ENCODE results near the gene CCDC57.
"Not testable (repeated sequence)": the region's sequence is repeated elsewhere in the genome, so short reads cannot be mapped to it uniquely, and the experiment has no call there.

CCDC57 gene

GRCh38 chr17:82177276-82177675 is 35.4 kb downstream of the CCDC57 start:
- H3K4me3 Mint-ChIP-seq: no peak overlapping the region
- H3K36me3 Mint-ChIP-seq (ENCODE audit: low read depth): peaks cover 30% of the 10 kb centered on the region
- H3K27ac Mint-ChIP-seq: no peak overlapping the region
- no peaks in the 10 kb centered on the region for H3K4me1 Mint-ChIP-seq (ENCODE audit: low read depth)
- no peaks in the 10 kb centered on the region for H3K27me3 Mint-ChIP-seq
- H3K9me3 Mint-ChIP-seq: no peaks in the 10 kb centered on the region

DNA sequence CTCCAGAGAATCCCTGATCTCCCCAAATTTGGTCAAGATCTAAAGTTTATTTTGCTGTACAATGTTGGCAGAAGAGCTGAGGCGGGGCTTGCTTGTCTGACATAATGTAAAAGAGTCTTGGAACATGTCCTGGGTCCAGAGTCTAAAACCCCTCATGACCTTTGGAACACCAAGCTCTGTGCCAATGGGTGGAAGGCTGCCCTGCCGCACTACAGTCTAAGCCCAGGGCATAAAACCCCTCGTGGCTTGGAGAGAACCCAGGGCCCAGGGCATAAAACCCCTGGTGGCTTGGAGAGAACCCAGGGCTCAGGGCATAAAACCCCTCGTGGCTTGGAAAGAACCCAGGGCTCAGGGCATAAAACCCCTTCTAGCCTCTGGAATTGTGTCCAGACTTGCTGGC is 36.7 kb downstream of the CCDC57 start:
- no peaks in the 10 kb centered on the region for H3K27me3 Mint-ChIP-seq
- H3K27ac Mint-ChIP-seq: no peak overlapping the region
- H3K4me3 Mint-ChIP-seq: no peak overlapping the region
- H3K4me1 Mint-ChIP-seq (ENCODE audit: low read depth): no peaks in the 10 kb centered on the region
- peaks cover 31% of the 10 kb centered on the region for H3K36me3 Mint-ChIP-seq (ENCODE audit: low read depth)
- no peaks in the 10 kb centered on the region for H3K9me3 Mint-ChIP-seq

DNA sequence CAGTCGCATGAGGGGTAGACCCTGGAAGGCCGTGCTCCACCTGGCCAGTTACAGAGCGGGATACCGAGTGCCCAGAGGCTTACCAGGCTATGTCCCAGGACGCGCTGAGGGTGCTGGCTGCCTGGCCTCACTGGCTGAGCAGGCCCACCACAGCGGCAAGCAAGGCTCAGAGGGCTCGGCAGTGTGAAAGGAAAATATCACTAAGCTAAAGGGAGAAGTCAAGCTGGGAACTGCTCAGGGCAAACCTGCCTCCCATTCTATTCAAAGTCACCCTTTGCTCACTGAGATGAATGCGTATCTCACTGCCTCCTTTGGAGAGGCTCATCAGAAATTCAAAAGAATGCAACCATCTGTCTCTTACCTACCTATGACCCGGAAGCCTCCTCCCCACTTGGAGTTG is 37.4 kb downstream of the CCDC57 start:
- Mint-ChIP-seq H3K36me3 (ENCODE audit: low read depth) (peaks cover 31% of the 10 kb centered on the region), H3K27me3 (no peaks in the 10 kb centered on the region), H3K27ac (no peak overlapping the region)

DNA sequence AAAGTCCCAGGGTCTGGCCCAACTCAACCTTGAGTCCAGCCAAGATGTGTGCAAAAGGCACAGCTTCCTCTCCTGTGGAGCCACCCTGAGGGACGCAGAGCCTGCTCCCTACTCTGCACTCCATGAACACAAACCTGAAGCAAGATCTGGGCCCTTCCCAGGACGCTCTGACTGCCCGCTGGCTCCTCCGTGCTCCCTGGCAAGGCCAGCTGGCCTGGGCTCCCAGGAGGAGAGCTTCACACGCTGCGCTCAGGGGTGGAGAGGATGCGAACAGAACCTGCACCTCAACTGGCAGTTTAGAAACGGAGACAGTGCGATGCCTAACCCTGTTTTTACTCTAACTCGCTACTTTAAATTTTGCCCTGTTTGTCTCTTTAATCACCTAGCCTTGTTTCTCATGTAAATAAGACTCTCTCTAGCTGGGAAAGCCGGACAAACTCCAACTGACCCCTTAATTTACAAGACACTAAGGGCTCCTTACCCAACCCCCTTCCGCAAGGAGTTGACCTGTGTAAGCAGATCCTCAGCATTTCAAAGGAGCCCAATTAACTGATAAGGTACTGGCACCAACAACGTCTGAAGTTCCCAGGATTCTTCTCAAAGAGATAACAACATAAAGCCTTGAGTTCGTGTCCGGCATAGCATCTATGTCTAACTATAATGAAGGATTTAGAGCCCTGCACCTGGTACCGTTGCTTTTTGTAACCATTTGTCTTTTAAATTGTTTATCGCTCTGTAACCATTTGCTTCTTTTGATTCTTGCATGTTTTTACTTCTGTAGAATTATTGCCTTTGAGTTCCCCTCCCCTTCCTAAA is 38.4 kb downstream of the CCDC57 start:
- H3K36me3 Mint-ChIP-seq (ENCODE audit: low read depth): peaks cover 39% of the 10 kb centered on the region
- H3K9me3 Mint-ChIP-seq; H3K4me1 Mint-ChIP-seq (ENCODE audit: low read depth); H3K27me3 Mint-ChIP-seq; H3K27ac Mint-ChIP-seq; H3K4me3 Mint-ChIP-seq: not testable (repeated sequence)

More for the DNA sequence above, 37.4 kb downstream of the CCDC57 start:
- Mint-ChIP-seq H3K4me1 (ENCODE audit: low read depth) (no peaks in the 10 kb centered on the region), H3K4me3 (no peak overlapping the region), H3K9me3 (no peaks in the 10 kb centered on the region)

- no peak overlapping the region for H3K4me3 Mint-ChIP-seq
- H3K4me1 Mint-ChIP-seq (ENCODE audit: low read depth): no peaks in the 10 kb centered on the region
- H3K9me3 Mint-ChIP-seq: no peaks in the 10 kb centered on the region
- H3K27me3 Mint-ChIP-seq: no peaks in the 10 kb centered on the region
- H3K36me3 Mint-ChIP-seq (ENCODE audit: low read depth): peaks cover 43% of the 10 kb centered on the region
- peak overlapping the region; percentile 53 for H3K27ac Mint-ChIP-seq
Observed at GRCh38 chr17:82173351-82174041, 39.1 kb downstream of the CCDC57 start.

DNA sequence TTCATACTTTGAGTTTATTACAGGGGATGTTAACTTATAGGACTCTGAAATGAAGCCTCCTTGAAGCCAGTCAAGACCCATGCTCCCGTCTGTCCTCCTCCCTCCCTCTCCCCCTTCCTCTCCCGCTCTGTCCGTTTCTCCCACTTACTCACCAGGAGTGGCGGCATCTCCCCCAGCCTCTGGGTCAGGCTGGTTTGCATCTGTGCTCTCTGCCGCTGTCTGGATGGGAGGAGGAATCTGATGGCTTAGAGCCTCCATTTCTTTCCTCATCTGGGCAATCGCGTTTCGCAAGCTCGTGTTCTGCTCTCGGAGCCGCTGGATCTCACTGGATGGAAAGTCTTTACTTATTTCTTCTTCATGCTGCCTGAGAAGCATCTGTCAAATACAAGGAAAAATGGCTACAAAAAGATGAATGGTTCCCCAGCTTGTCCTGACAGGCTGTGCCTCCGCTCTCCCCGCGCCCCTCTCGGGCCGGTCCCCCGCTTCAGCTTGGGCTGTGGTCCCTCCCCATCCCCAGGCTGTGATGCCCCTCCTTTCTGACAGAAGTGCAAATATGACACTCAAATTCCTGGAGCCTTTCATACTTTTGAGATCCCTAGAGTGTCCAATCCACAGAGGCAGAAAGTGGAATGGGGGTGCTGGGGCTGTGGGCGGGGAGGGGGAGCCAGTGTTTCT is 40.0 kb downstream of the CCDC57 start:
- Mint-ChIP-seq H3K27ac (no peak overlapping the region), H3K4me3 (no peak overlapping the region), H3K4me1 (ENCODE audit: low read depth) (no peaks in the 10 kb centered on the region), H3K9me3 (no peaks in the 10 kb centered on the region), H3K27me3 (no peaks in the 10 kb centered on the region), H3K36me3 (ENCODE audit: low read depth) (peaks cover 45% of the 10 kb centered on the region)

DNA sequence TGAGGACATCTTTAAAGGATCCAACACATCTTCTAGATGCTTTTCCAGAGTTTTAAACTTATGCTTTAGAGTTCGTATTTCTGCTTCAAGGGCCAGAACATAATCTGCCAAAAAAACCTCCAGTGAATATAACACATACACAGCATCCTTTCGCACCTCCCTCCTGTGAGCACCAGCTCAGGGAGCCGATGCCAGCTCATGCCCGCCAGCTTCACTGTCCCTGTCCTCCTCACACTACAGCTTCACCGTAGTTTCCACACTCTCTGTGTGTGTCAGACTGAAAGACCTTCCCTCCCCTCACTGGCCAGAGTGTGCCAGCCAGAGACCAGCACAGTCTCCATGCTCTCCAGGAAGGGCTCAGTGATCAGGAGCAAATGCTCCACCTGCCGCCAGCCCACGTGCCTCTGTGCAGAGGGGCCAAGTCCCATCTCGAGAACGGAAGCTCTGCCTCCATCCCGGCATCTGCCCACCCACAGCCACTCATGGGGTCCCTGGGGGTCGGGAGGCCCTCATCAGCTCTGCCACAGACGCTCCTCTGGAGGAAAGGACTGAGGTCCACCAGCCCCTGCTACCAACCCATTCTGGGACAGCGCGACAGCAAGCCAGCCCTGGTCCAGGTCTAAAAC is 40.8 kb downstream of the CCDC57 start:
- peaks cover 47% of the 10 kb centered on the region for H3K36me3 Mint-ChIP-seq (ENCODE audit: low read depth)
- no peak overlapping the region for H3K27ac Mint-ChIP-seq
- no peaks in the 10 kb centered on the region for H3K4me1 Mint-ChIP-seq (ENCODE audit: low read depth)
- no peak overlapping the region for H3K4me3 Mint-ChIP-seq
- H3K27me3 Mint-ChIP-seq: no peaks in the 10 kb centered on the region
- no peaks in the 10 kb centered on the region for H3K9me3 Mint-ChIP-seq

DNA sequence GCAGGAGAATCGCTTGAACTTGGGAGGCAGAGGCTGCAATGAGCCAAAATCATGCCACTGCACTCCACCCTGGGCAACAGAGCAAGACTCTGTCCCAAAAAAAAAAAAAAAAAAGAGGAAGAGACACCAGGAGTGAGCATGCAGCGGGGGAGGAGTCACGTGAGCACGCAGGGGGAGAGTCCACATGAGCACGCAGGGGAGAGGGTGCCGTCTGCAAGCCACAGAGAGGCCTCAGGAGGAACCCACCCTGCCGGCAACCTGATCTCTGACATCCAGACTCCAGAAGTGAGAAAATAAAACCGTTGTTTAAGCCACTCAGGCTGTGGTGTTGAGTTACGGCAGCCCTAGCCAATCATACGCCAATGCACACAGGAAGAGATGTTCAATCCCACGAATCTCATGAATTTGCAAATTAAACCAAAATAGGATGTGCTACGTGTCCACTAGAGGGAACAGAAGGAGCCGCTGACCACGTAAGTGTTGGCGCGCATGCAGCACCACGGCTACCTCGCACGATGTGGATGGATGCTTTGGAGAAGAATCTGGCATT is 42.2 kb downstream of the CCDC57 start:
- Mint-ChIP-seq H3K27ac (no peak overlapping the region), H3K36me3 (ENCODE audit: low read depth) (peaks cover 53% of the 10 kb centered on the region), H3K27me3 (no peaks in the 10 kb centered on the region), H3K4me1 (ENCODE audit: low read depth) (no peaks in the 10 kb centered on the region), H3K9me3 (no peaks in the 10 kb centered on the region), H3K4me3 (no peak overlapping the region)

GRCh38 chr17:82168568-82168967 is 44.1 kb downstream of the CCDC57 start:
- H3K27me3 Mint-ChIP-seq: no peaks in the 10 kb centered on the region
- H3K4me1 Mint-ChIP-seq (ENCODE audit: low read depth): no peaks in the 10 kb centered on the region
- no peak overlapping the region for H3K27ac Mint-ChIP-seq
- H3K36me3 Mint-ChIP-seq (ENCODE audit: low read depth): peaks cover 50% of the 10 kb centered on the region
- H3K4me3 Mint-ChIP-seq: no peak overlapping the region
- no peaks in the 10 kb centered on the region for H3K9me3 Mint-ChIP-seq

- Mint-ChIP-seq H3K27ac (no peak overlapping the region), H3K4me3 (no peak overlapping the region), H3K27me3 (no peaks in the 10 kb centered on the region), H3K36me3 (ENCODE audit: low read depth) (peaks cover 47% of the 10 kb centered on the region), H3K4me1 (ENCODE audit: low read depth) (no peaks in the 10 kb centered on the region), H3K9me3 (no peaks in the 10 kb centered on the region)
Observed at GRCh38 chr17:82167028-82167427, 45.6 kb downstream of the CCDC57 start.

- peak overlapping the region; percentile 2 for H3K27ac Mint-ChIP-seq
- H3K36me3 Mint-ChIP-seq (ENCODE audit: low read depth): peaks cover 49% of the 10 kb centered on the region
- H3K4me3 Mint-ChIP-seq: no peak overlapping the region
Observed at GRCh38 chr17:82164853-82165252, 47.8 kb downstream of the CCDC57 start.

DNA sequence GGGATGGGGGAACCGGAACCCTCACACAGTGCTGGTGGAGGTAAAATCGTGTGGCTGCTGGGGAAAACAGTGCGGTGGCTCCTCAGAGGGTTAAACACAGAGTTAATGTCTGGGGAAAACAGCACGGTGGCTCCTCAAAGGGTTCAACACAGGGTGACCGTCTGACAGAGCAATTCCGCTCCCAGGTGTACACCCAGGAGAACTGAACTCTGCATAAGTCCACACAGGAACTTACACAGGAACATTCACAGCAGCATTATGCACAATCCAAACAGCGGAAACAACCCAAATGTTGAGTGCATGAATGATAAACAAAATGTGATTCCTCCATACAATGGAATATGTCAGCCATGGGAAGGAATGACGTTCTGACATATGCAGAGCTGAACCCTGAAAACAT is 51.4 kb downstream of the CCDC57 start:
- no peak overlapping the region for H3K4me3 Mint-ChIP-seq
- no peak overlapping the region for H3K27ac Mint-ChIP-seq
- no peaks in the 10 kb centered on the region for H3K27me3 Mint-ChIP-seq
- peaks cover 36% of the 10 kb centered on the region for H3K36me3 Mint-ChIP-seq (ENCODE audit: low read depth)
- H3K9me3 Mint-ChIP-seq: no peaks in the 10 kb centered on the region
- H3K4me1 Mint-ChIP-seq (ENCODE audit: low read depth): no peaks in the 10 kb centered on the region

More at GRCh38 chr17:82164853-82165252, 47.8 kb downstream of the CCDC57 start:
- Mint-ChIP-seq H3K27me3 (no peaks in the 10 kb centered on the region), H3K4me1 (ENCODE audit: low read depth) (no peaks in the 10 kb centered on the region), H3K9me3 (no peaks in the 10 kb centered on the region)

- Mint-ChIP-seq H3K27ac (no peak overlapping the region), H3K27me3 (no peaks in the 10 kb centered on the region), H3K9me3 (no peaks in the 10 kb centered on the region), H3K4me1 (ENCODE audit: low read depth) (no peaks in the 10 kb centered on the region), H3K4me3 (no peak overlapping the region), H3K36me3 (ENCODE audit: low read depth) (peaks cover 27% of the 10 kb centered on the region)
Observed at GRCh38 chr17:82160075-82160474, 52.6 kb downstream of the CCDC57 start.

GRCh38 chr17:82158825-82159224 is 53.8 kb downstream of the CCDC57 start:
- Mint-ChIP-seq H3K27ac (no peak overlapping the region), H3K4me3 (no peak overlapping the region), H3K36me3 (ENCODE audit: low read depth) (peaks cover 27% of the 10 kb centered on the region), H3K9me3 (no peaks in the 10 kb centered on the region), H3K4me1 (ENCODE audit: low read depth) (peaks cover under 1% of the 10 kb centered on the region), H3K27me3 (no peaks in the 10 kb centered on the region)

Measured in stimulated activated naive CD8-positive, alpha-beta T cell treated with anti-CD3 and anti-CD28 coated beads, Interleukin-15, Interleukin-2, amounts not matched to agents 100 ng/mL and 50 ng/mL, for 24 hours (primary cell).